ENCODE results near the gene THSD4. TPM values are rescaled to one million over a fixed set of nuclear protein-coding genes. Genes with fewer than 3 reads are reported as not detected.

Gene THSD4
- total RNA-seq, 1 donor from 2014 or later = 151 TPM

- H3K4me1 ChIP-seq = peaks cover 0 to 9% of the 10 kb centered on the region in 2 donors
- TF ChIP-seq, protein P1, sequence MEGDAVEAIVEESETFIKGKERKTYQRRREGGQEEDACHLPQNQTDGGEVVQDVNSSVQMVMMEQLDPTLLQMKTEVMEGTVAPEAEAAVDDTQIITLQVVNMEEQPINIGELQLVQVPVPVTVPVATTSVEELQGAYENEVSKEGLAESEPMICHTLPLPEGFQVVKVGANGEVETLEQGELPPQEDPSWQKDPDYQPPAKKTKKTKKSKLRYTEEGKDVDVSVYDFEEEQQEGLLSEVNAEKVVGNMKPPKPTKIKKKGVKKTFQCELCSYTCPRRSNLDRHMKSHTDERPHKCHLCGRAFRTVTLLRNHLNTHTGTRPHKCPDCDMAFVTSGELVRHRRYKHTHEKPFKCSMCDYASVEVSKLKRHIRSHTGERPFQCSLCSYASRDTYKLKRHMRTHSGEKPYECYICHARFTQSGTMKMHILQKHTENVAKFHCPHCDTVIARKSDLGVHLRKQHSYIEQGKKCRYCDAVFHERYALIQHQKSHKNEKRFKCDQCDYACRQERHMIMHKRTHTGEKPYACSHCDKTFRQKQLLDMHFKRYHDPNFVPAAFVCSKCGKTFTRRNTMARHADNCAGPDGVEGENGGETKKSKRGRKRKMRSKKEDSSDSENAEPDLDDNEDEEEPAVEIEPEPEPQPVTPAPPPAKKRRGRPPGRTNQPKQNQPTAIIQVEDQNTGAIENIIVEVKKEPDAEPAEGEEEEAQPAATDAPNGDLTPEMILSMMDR (IDR thresholded peaks at IDR 0.05) = no peak
- H3K9me3 ChIP-seq = no peaks in the 10 kb centered on the region
- H3K27ac ChIP-seq = no peak overlapping the region
- peaks cover 0 to 6% of the 10 kb centered on the region in 2 donors for H3K36me3 ChIP-seq
- DNase-seq (ENCODE audit: low spot score in 2 of 2) = no peak
- no peak overlapping the region for H3K4me3 ChIP-seq
- intact Hi-C loops (cut with DNase I) = loop anchor here (5.0 to 10.0 kb wide), 3 partner anchors 81 to 626 kb away; no protein-coding TSS in a partner anchor
- H3K27me3 ChIP-seq = no peaks in the 10 kb centered on the region
Measured at GRCh38 chr15:71733122-71733521, 617.9 kb downstream of the THSD4 start.

- Histone ChIP-seq H3K4me3 (no peak overlapping the region), H3K4me1 (peaks cover 0 to 5% of the 10 kb centered on the region in 2 donors), H3K27ac (no peak overlapping the region), H3K36me3 (peaks cover 0 to 6% of the 10 kb centered on the region in 2 donors), H3K9me3 (no peaks in the 10 kb centered on the region), H3K27me3 (no peaks in the 10 kb centered on the region)
- intact Hi-C loops (cut with DNase I) = loop anchor here (5.0 to 10.0 kb wide), 3 partner anchors 83 to 628 kb away; no protein-coding TSS in a partner anchor
- TF ChIP-seq, protein P1 (IDR thresholded peaks at IDR 0.05) = no peak
- no peak for DNase-seq (ENCODE audit: low spot score in 2 of 2)
Measured at GRCh38 chr15:71734709-71735384, 619.6 kb downstream of the THSD4 start.

GRCh38 chr15:71735385-71735757 lies 620.1 kb downstream of the THSD4 start:
- H3K27me3 ChIP-seq = no peaks in the 10 kb centered on the region
- H3K36me3 ChIP-seq = peaks cover 0 to 6% of the 10 kb centered on the region in 2 donors
- DNase-seq (ENCODE audit: low spot score in 2 of 2) = no peak
- H3K27ac ChIP-seq = no peak overlapping the region
- H3K4me1 ChIP-seq = peaks cover 0 to under 1% of the 10 kb centered on the region in 2 donors
- no peaks in the 10 kb centered on the region for H3K9me3 ChIP-seq
- TF ChIP-seq, protein P1 (IDR thresholded peaks at IDR 0.05) = no peak
- intact Hi-C loops (cut with DNase I) = loop anchor here (10.0 kb wide), 1 partner anchor 171 kb away; no protein-coding TSS in a partner anchor
- H3K4me3 ChIP-seq = no peak overlapping the region

- DNase-seq (ENCODE audit: low spot score in 2 of 2) = no peak
- intact Hi-C loops (cut with DNase I) = loop anchor here (10.0 kb wide), 1 partner anchor 172 kb away; no protein-coding TSS in a partner anchor
- H3K27me3 ChIP-seq = no peaks in the 10 kb centered on the region
Measured at GRCh38 chr15:71736286-71736947, 621.1 kb downstream of the THSD4 start.

GRCh38 chr15:71737761-71738160 lies 622.5 kb downstream of the THSD4 start:
- TF ChIP-seq, protein P1 (IDR thresholded peaks at IDR 0.05) = no peak
- Histone ChIP-seq H3K9me3 (no peaks in the 10 kb centered on the region), H3K27me3 (no peaks in the 10 kb centered on the region), H3K4me3 (no peak overlapping the region), H3K4me1 (peaks cover 0 to 2% of the 10 kb centered on the region in 2 donors), H3K36me3 (no peaks in the 10 kb centered on the region), H3K27ac (no peak overlapping the region)
- intact Hi-C loops (cut with DNase I) = loop anchor here (10.0 kb wide), 1 partner anchor 173 kb away; no protein-coding TSS in a partner anchor
- no peak for DNase-seq (ENCODE audit: low spot score in 2 of 2)

More at GRCh38 chr15:71736286-71736947, 621.1 kb downstream of the THSD4 start:
- Histone ChIP-seq H3K4me1 (no peaks in the 10 kb centered on the region), H3K36me3 (peaks cover 0 to 6% of the 10 kb centered on the region in 2 donors), H3K4me3 (no peak overlapping the region), H3K27ac (no peak overlapping the region), H3K9me3 (no peaks in the 10 kb centered on the region)
- TF ChIP-seq, protein P1 (IDR thresholded peaks at IDR 0.05) = no peak

Data from ascending aorta (tissue), 2 donors.